ENCODE data around the gene EDNRA. TPM values are rescaled to one million over a fixed set of nuclear protein-coding genes. Genes with fewer than 3 reads are reported as not detected.

The EDNRA gene
- total and polyA plus RNA-seq, 2 of the 4 experiments (the other 2 are of a cell fraction), result 3.8 to 6.5 TPM

DNA sequence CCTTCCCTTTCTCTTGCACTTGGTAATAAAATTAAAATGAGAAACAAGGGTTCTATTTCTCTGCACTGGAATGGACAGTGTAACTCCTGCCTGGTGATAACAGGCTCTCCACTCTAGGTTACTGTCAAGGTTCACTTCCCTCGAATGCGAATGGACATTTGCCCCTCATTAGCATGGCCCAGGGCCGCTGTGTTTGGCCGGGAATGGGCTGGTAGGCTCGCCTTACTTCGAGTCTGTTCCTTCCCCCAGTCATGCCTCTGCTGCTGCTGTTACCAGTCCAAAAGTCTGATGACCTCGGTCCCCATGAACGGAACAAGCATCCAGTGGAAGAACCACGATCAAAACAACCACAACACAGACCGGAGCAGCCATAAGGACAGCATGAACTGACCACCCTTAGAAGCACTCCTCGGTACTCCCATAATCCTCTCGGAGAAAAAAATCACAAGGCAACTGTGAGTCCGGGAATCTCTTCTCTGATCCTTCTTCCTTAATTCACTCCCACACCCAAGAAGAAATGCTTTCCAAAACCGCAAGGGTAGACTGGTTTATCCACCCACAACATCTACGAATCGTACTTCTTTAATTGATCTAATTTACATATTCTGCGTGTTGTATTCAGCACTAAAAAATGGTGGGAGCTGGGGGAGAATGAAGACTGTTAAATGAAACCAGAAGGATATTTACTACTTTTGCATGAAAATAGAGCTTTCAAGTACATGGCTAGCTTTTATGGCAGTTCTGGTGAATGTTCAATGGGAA, 61.5 kb downstream of the EDNRA start:
- Histone ChIP-seq H3K14ac (replicated peaks; ENCODE audit: low read depth, low read length) (peak overlapping the region; percentile 55), H4K8ac (ENCODE audit: low read depth in 2 of 2, low read length in 2 of 2) (peak overlapping the region; percentile 53 to 71), H3K4me1 (ENCODE audit: control insufficient read depth, insufficient read depth, low read length) (peaks cover 9% of the 10 kb centered on the region), H3K27me3 (ENCODE audit: control insufficient read depth, insufficient read depth, low read length) (no peaks in the 10 kb centered on the region), H2BK120ac (ENCODE audit: low read depth, low read length) (peak overlapping the region; percentile 88), H2BK5ac (ENCODE audit: low read depth, low read length, poor library complexity, severe bottlenecking) (peak overlapping the region; percentile 80), H3K27ac (ENCODE audit: insufficient read depth, low read length) (peak overlapping the region; percentile 23; the same call in 1 of the 2 replicates), H2BK15ac (ENCODE audit: low read depth, low read length) (peak overlapping the region; percentile 94; the same call in 2 of the 3 replicates), H3K9ac (ENCODE audit: low read depth, low read length) (no peak overlapping the region), H2AK5ac (ENCODE audit: low read depth, low read length) (peak overlapping the region; percentile 97), H3K9me3 (ENCODE audit: control insufficient read depth, insufficient read depth, low read length) (no peaks in the 10 kb centered on the region), H3K4ac (ENCODE audit: low read depth, low read length) (peak overlapping the region; percentile 84), H4K91ac (ENCODE audit: insufficient read depth, low read depth, low read length) (peak overlapping the region; percentile 79), H2AFZ (replicated peaks; ENCODE audit: low read length, poor library complexity) (peak overlapping the region; percentile 34), H4K5ac (ENCODE audit: low read depth, low read length) (peak overlapping the region; percentile 79; the same call in 1 of the 2 replicates), H3K4me3 (ENCODE audit: insufficient read depth, low read depth, low read length) (no peak overlapping the region), H3K79me1 (ENCODE audit: low read depth in 1 of 2, low read length in 2 of 2) (peaks cover 0 to 13% of the 10 kb centered on the region in 2 experiments; a peak in 2 of 4 replicates), H3K4me2 (ENCODE audit: low read depth, low read length) (no peak overlapping the region), H3K56ac (ENCODE audit: extremely low read depth, insufficient read depth, low read length) (no peak overlapping the region), H2BK20ac (ENCODE audit: low read depth, low read length) (peak overlapping the region; percentile 91), H3K18ac (ENCODE audit: low read depth, low read length) (peak overlapping the region; percentile 87; the same call in 1 of the 2 replicates), H3K36me3 (ENCODE audit: control insufficient read depth, insufficient read depth, low read length) (peaks cover 8% of the 10 kb centered on the region), H3K23ac (ENCODE audit: low read depth, low read length) (peak overlapping the region; percentile 45), H3K9me1 (ENCODE audit: insufficient read depth, low read length) (peaks cover 13% of the 10 kb centered on the region), H2AK9ac (replicated peaks; ENCODE audit: low read depth, low read length, poor library complexity) (peak overlapping the region; percentile 23), H4K20me1 (ENCODE audit: insufficient read depth, low read length) (no peaks in the 10 kb centered on the region)
- in situ Hi-C loops (cut with MboI; ENCODE audit: low sequenced_read_pairs), result no loop called here
- dilution Hi-C loops (cut with HindIII; ENCODE audit: low sequenced_read_pairs, unreplicated experiment), result no loop called here
- POLR2A ChIA-PET (ENCODE audit: unreplicated experiment), result no interaction called here
- DNase-seq (no peak), ATAC-seq (ENCODE audit: low read depth) (no peak)
- 94% methylated on average over 13 of the region's 17 CpGs; no CpG with 5 or more reads in 1 of the 2 experiments for whole genome bisulfite sequencing, 2 experiments (ENCODE audit: extremely low coverage in 2 of 2, insufficient read length in 1 of 2)
- intact Hi-C loops (cut with micrococcal nuclease), result no loop called here
- CTCF ChIA-PET, result no interaction called here
- TSS peak; percentile 73 for BruUV-seq (replicated peaks)
- no peak for TF ChIP-seq RAD21 (IDR thresholded peaks at IDR 0.05; ENCODE audit: low read length)
- TF ChIP-seq, protein P1, sequence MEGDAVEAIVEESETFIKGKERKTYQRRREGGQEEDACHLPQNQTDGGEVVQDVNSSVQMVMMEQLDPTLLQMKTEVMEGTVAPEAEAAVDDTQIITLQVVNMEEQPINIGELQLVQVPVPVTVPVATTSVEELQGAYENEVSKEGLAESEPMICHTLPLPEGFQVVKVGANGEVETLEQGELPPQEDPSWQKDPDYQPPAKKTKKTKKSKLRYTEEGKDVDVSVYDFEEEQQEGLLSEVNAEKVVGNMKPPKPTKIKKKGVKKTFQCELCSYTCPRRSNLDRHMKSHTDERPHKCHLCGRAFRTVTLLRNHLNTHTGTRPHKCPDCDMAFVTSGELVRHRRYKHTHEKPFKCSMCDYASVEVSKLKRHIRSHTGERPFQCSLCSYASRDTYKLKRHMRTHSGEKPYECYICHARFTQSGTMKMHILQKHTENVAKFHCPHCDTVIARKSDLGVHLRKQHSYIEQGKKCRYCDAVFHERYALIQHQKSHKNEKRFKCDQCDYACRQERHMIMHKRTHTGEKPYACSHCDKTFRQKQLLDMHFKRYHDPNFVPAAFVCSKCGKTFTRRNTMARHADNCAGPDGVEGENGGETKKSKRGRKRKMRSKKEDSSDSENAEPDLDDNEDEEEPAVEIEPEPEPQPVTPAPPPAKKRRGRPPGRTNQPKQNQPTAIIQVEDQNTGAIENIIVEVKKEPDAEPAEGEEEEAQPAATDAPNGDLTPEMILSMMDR (conservative IDR thresholded peaks at IDR 0.05; ENCODE audit: low read depth, low read length), result no peak
- TF ChIP-seq CEBPB (IDR thresholded peaks at IDR 0.05; ENCODE audit: low read depth, low read length), result no peak
- no peak for TF ChIP-seq SMC3 (IDR thresholded peaks at IDR 0.05; ENCODE audit: low read depth, low read length)
- TF ChIP-seq MAZ (IDR thresholded peaks at IDR 0.05; ENCODE audit: borderline replicate concordance, low read depth, low read length), result no peak
- TF ChIP-seq BHLHE40 (IDR thresholded peaks at IDR 0.05; ENCODE audit: low read depth, low read length), result no peak
- TF ChIP-seq POLR2A (IDR thresholded peaks at IDR 0.05; ENCODE audit: low read depth, low read length), result no peak
- TF ChIP-seq RFX5 (IDR thresholded peaks at IDR 0.05; ENCODE audit: low read depth, low read length), result no peak
- TF ChIP-seq RCOR1 (IDR thresholded peaks at IDR 0.05; ENCODE audit: insufficient replicate concordance, low read length), result no peak
- TF ChIP-seq NFE2L2 (IDR thresholded peaks at IDR 0.05; ENCODE audit: low read depth, low read length), result no peak
- no peak for TF ChIP-seq MAFK (IDR thresholded peaks at IDR 0.05; ENCODE audit: low read depth, low read length)
- TF ChIP-seq CHD1 (IDR thresholded peaks at IDR 0.05; ENCODE audit: low read depth, low read length), result no peak
- no peak for TF ChIP-seq FOS (IDR thresholded peaks at IDR 0.05; ENCODE audit: low read depth, low read length)
- TF ChIP-seq, protein P2, sequence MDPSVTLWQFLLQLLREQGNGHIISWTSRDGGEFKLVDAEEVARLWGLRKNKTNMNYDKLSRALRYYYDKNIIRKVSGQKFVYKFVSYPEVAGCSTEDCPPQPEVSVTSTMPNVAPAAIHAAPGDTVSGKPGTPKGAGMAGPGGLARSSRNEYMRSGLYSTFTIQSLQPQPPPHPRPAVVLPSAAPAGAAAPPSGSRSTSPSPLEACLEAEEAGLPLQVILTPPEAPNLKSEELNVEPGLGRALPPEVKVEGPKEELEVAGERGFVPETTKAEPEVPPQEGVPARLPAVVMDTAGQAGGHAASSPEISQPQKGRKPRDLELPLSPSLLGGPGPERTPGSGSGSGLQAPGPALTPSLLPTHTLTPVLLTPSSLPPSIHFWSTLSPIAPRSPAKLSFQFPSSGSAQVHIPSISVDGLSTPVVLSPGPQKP (IDR thresholded peaks at IDR 0.05; ENCODE audit: borderline replicate concordance, low read depth, low read length), result no peak
- TF ChIP-seq, protein P3, sequence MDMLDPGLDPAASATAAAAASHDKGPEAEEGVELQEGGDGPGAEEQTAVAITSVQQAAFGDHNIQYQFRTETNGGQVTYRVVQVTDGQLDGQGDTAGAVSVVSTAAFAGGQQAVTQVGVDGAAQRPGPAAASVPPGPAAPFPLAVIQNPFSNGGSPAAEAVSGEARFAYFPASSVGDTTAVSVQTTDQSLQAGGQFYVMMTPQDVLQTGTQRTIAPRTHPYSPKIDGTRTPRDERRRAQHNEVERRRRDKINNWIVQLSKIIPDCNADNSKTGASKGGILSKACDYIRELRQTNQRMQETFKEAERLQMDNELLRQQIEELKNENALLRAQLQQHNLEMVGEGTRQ (IDR thresholded peaks at IDR 0.05; ENCODE audit: low read depth, low read length), result no peak

All from IMR-90 (cell line).